NT2/D1 (cell line): ENCODE results near the gene NAA38.

Experiments
- YY1 ChIP-seq: IDR thresholded peaks from 2 replicates; pipeline ENCODE4 v1.6.1; 2011; ENCODE audit not compliant: insufficient read length, insufficient read depth
- ZNF274 ChIP-seq: IDR thresholded peaks from 2 replicates; pipeline ENCODE4 v1.6.1; 2011; ENCODE audit warnings: mild to moderate bottlenecking, low read depth, low read length

DNA sequence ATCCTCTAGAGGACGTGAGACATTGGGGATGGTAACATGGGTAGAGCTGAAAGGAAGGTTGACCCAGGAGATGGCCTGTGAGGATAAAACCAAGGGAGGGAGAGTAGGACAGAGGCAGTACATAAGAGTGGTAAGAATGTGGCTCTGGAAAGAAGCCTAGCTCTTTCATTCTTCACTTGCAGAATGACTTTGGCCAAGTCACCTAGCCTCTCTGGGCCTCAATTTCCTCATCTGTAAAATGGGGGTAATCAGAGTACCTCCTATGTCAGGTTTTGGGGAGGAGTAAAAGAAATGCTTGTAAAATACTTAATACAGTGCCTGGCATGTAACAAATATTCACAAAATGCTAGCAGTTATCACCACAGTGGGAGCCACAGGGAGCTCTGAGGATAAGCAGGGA, 16.5 kb downstream of the NAA38 start:
- TF ChIP-seq ZNF274 (no peak), YY1 (no peak)
